DND-41 (cell line): ENCODE measurements around the gene MKLN1.

Experiments
- CTCF ChIP-seq: IDR thresholded peaks from 2 replicates; pipeline ENCODE4 v1.5.1; 2012; ENCODE audit warnings: borderline replicate concordance, low read length, moderate library complexity, mild to moderate bottlenecking; ENCODE audit not compliant: poor library complexity, severe bottlenecking; ENCODE audit errors: extremely low read depth
- EZH2 ChIP-seq: IDR thresholded peaks from 3 replicates; pipeline ENCODE4 v1.6.1; 2012; ENCODE audit warnings: borderline replicate concordance, low read depth, mild to moderate bottlenecking, moderate library complexity, low read length, inconsistent platforms; ENCODE audit not compliant: severe bottlenecking

DNA sequence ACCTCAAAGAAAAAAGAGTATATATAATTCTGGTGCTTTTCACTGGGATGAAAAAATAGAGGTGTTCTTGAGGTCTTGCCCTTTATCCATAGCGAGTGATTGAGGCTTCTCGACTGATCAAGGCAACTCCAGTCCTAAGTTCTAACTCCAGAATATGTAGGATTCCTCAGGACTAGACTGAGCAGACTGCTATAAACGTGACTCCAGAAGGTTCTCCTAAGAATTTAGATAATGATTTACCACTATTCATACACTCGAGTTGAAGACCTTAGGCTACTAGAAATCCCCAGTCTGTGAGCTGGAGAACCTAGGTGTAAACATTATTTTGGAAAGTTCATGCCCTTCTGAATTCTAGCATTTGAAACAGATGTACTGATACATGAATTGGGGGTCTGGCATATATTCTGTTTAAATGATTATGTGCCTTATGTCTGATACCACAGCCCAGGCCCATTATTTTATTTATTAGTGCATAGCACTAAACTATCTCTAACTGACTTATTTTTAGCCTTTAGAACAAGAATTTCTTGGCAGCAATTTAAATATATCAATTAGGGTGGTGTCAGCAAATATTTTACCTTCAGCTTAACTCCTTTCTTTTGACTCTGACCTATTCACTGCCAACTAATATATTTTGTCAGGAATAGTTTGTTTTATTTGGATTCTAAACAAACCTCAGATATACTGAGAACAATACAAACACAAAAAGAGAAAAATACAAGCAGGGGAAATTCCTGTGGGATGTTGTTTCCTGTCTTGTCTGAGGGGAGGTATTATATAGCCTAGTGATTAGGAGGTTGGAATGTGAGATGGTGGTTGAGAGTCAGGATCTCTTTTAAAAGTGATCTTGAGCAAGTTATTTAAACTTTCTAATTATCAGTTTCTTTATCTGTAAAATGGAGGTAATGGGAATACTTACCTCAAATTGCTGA is 153.0 kb downstream of the MKLN1 start:
- TF ChIP-seq CTCF, result no peak
- no peak for TF ChIP-seq EZH2
